Breast epithelium (tissue), 4 donors: Measurements from ENCODE around the gene TXLNB. TPM values are rescaled to one million over a fixed set of nuclear protein-coding genes. Genes with fewer than 3 reads are reported as not detected.

Source experiments
- DNase-seq, 2 donors: peaks; one replicate each; pipeline ENCODE4 v3.0.0-alpha.2; 2019; ENCODE audit warnings: low spot score in 2 of 2
- H3K27ac ChIP-seq, 2 donors: fragments of 200-600 bp; sonication (generic) in 1 of 2; one replicate each; pipeline ENCODE4 v1.5.1; 2016 to 2019; ENCODE audit warnings: mild to moderate bottlenecking in 1 of 2
- H3K27me3 ChIP-seq, 2 donors: fragments of 200-600 bp; sonication (generic) in 1 of 2; one replicate each; pipeline versions ENCODE4 v1.5.1 to v1.6.0; 2017 to 2019; ENCODE audit warnings: control low read depth in 1 of 2, mild to moderate bottlenecking in 1 of 2
- H3K36me3 ChIP-seq: fragments of 200-600 bp; one replicate; pipeline ENCODE4 v1.5.1; 2019
- H3K4me1 ChIP-seq, 2 donors: fragments of 200-600 bp; sonication (generic); one replicate each; pipeline ENCODE4 v1.5.1; 2016 to 2019; ENCODE audit warnings: control low read depth in 1 of 2
- H3K4me3 ChIP-seq, 3 donors: fragments of 200-600 bp; sonication (generic); 1 replicate in 2 of 3; 2 replicates in 1 of 3; pipeline ENCODE4 v1.5.1; 2016 to 2019; ENCODE audit warnings: mild to moderate bottlenecking in 3 of 3, moderate library complexity in 2 of 3
- H3K9me3 ChIP-seq, 2 donors: fragments of 200-600 bp; sonication (generic) in 1 of 2; one replicate each; pipeline ENCODE4 v1.5.1; 2016 to 2019; ENCODE audit warnings: control low read depth in 1 of 2
- CTCF ChIP-seq, 3 donors: fragments of 450-650 bp; IDR thresholded peaks; one replicate each; pipeline ENCODE4 v1.5.1; 2016 to 2017; ENCODE audit warnings: antibody characterized with exemption in 3 of 3, mild to moderate bottlenecking in 3 of 3, moderate library complexity in 3 of 3
- POLR2A ChIP-seq: fragments of 450-650 bp; IDR thresholded peaks from one replicate; pipeline ENCODE4 v1.6.1; 2016; ENCODE audit warnings: antibody characterized with exemption, mild to moderate bottlenecking, moderate library complexity
- POLR2AphosphoS5 ChIP-seq, 3 donors: sonication (generic); formaldehyde crosslinking; IDR thresholded peaks; one replicate each; pipeline ENCODE4 v1.6.1; 2017; ENCODE audit warnings: antibody characterized with exemption in 3 of 3
- intact Hi-C: fragments of 100-400 bp; cut with DNase I; formaldehyde crosslinking; loops from one replicate; pipeline ENCODE4 v1.15.1; 2023; ENCODE audit warnings: low total_unique reads
- total RNA-seq, 3 donors: library from RNA; depleted of rRNA; stranded (reverse); fragments of >200 nt; gene quantifications; one replicate each; pipeline ENCODE4 v1.1.0, GENCODE V29; 2016

Gene TXLNB
- total RNA-seq, 3 donors from 2014 or later = 0.96 to 2.9 (median 2.5) TPM

- H3K4me3 ChIP-seq = no peak overlapping the region
- DNase-seq = no peak
- H3K36me3 ChIP-seq = no peaks in the 10 kb centered on the region
- TF ChIP-seq POLR2A (no peak), POLR2AphosphoS5 (IDR thresholded peaks at IDR 0.05) (no peak)
- H3K27me3 ChIP-seq = no peaks in the 10 kb centered on the region
- intact Hi-C loops = no loop called here
- H3K27ac ChIP-seq = no peak overlapping the region
- no peaks in the 10 kb centered on the region for H3K4me1 ChIP-seq
- peaks cover 19 to 28% of the 10 kb centered on the region in 2 donors for H3K9me3 ChIP-seq
Observed at GRCh38 chr6:139204978-139205377, 86.8 kb downstream of the TXLNB start.

GRCh38 chr6:139201378-139201777 lies 90.4 kb downstream of the TXLNB start:
- intact Hi-C loops = no loop called here
- no peaks in the 10 kb centered on the region for H3K36me3 ChIP-seq
- H3K4me1 ChIP-seq = no peaks in the 10 kb centered on the region
- DNase-seq = no peak
- peaks cover 10 to 18% of the 10 kb centered on the region in 2 donors for H3K9me3 ChIP-seq
- H3K27me3 ChIP-seq = no peaks in the 10 kb centered on the region
- TF ChIP-seq POLR2AphosphoS5 (IDR thresholded peaks at IDR 0.05) (no peak), CTCF (IDR thresholded peaks at IDR 0.05) (no peak), POLR2A (no peak)
- no peak overlapping the region for H3K4me3 ChIP-seq
- no peak overlapping the region for H3K27ac ChIP-seq

- Histone ChIP-seq H3K4me3 (no peak overlapping the region), H3K27me3 (no peaks in the 10 kb centered on the region), H3K36me3 (no peaks in the 10 kb centered on the region), H3K9me3 (no peaks in the 10 kb centered on the region), H3K4me1 (no peaks in the 10 kb centered on the region), H3K27ac (no peak overlapping the region)
- DNase-seq = no peak
- intact Hi-C loops = no loop called here
- no peak for TF ChIP-seq POLR2A
- TF ChIP-seq POLR2AphosphoS5 (IDR thresholded peaks at IDR 0.05) = no peak
- no peak for TF ChIP-seq CTCF (IDR thresholded peaks at IDR 0.05)
Observed at GRCh38 chr6:139198529-139199288, 93.1 kb downstream of the TXLNB start.

GRCh38 chr6:139194740-139195139 lies 97.1 kb downstream of the TXLNB start:
- no peak overlapping the region for H3K27ac ChIP-seq
- H3K4me1 ChIP-seq = no peaks in the 10 kb centered on the region
- intact Hi-C loops = no loop called here

More at GRCh38 chr6:139194740-139195139, 97.1 kb downstream of the TXLNB start:
- Histone ChIP-seq H3K9me3 (no peaks in the 10 kb centered on the region), H3K27me3 (no peaks in the 10 kb centered on the region), H3K36me3 (no peaks in the 10 kb centered on the region), H3K4me3 (no peak overlapping the region)
- TF ChIP-seq POLR2AphosphoS5 (IDR thresholded peaks at IDR 0.05) = no peak
- TF ChIP-seq CTCF (IDR thresholded peaks at IDR 0.05) = no peak
- TF ChIP-seq POLR2A = no peak
- DNase-seq = no peak

Other genes with a start within 250 kb of the TXLNB start
- gene HECA, start 156.9 kb downstream of the TXLNB start, total RNA-seq = 10 to 100 TPM; 35.1 to 54.3 (median 49.3) TPM
- gene CITED2, start 82.7 kb upstream of the TXLNB start, total RNA-seq = 100 to 1,000 TPM; 211 to 342 (median 300) TPM